ENCODE results near the gene STARD3.

STARD3 gene

DNA sequence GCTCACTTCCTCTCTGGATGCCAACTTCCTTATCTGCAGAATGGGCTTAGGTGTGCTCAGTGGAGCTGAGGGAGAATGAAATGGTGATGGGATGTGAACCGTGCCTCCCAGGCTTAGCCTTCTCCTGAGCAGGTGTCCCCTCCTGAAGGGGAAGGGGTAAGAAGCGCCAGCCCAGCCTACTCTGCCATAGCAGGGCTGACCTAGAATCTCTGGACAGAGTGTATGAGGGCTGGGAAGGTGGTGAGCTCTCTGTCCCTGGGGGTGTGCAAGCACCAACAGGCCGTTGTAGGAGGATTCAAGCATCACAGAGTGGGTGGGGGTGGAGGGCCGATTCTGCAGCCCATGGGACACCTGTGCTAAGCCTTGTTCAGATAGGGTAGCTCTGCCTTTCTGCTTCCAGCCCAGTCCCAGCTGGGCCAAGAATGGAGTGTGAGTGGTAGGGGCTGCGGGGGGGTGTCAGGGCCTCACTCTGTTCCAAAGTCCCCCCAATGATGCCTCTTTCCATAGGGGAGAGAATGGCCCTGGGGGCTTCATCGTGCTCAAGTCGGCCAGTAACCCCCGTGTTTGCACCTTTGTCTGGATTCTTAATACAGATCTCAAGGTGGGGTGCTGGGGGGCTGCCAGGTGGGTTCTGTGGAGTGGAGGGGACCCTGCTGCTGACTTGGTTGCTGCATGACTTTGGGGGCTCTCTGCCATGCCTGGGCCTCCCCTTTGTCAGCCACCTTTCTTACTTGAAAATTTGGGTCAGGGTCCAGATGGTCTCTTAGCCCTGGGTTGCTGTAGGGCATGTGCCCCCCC is 25.0 kb downstream of the STARD3 start:
- no peak for TF ChIP-seq EZH2 (IDR thresholded peaks at IDR 0.05; ENCODE audit: borderline replicate concordance, low read length)
- TF ChIP-seq, protein P1, sequence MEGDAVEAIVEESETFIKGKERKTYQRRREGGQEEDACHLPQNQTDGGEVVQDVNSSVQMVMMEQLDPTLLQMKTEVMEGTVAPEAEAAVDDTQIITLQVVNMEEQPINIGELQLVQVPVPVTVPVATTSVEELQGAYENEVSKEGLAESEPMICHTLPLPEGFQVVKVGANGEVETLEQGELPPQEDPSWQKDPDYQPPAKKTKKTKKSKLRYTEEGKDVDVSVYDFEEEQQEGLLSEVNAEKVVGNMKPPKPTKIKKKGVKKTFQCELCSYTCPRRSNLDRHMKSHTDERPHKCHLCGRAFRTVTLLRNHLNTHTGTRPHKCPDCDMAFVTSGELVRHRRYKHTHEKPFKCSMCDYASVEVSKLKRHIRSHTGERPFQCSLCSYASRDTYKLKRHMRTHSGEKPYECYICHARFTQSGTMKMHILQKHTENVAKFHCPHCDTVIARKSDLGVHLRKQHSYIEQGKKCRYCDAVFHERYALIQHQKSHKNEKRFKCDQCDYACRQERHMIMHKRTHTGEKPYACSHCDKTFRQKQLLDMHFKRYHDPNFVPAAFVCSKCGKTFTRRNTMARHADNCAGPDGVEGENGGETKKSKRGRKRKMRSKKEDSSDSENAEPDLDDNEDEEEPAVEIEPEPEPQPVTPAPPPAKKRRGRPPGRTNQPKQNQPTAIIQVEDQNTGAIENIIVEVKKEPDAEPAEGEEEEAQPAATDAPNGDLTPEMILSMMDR (IDR thresholded peaks at IDR 0.05; ENCODE audit: low read length), result no peak
- Histone ChIP-seq H3F3A (ENCODE audit: insufficient read depth, low read length) (no peaks in the 10 kb centered on the region), H3K4me3 (ENCODE audit: low read depth, low read length, poor library complexity, severe bottlenecking) (no peak overlapping the region), H2AFZ (ENCODE audit: low read length) (no peak overlapping the region), H3K27ac (ENCODE audit: low read depth, low read length, poor library complexity, severe bottlenecking) (no peak overlapping the region), H3K9me2 (ENCODE audit: low read depth, low read length) (no peaks in the 10 kb centered on the region), H3K4me1 (ENCODE audit: insufficient read depth, low read length, severe bottlenecking) (peaks cover 5% of the 10 kb centered on the region), H3K27me3 (ENCODE audit: insufficient read depth, low read length) (peaks cover 9% of the 10 kb centered on the region; the same call in 1 of the 2 replicates), H4K20me1 (ENCODE audit: insufficient read depth, low read length) (no peaks in the 10 kb centered on the region), H3K4me2 (ENCODE audit: low read length) (no peak overlapping the region), H3K9ac (ENCODE audit: low read length) (no peak overlapping the region), H3K9me3 (ENCODE audit: low read length) (no peaks in the 10 kb centered on the region), H3K36me3 (ENCODE audit: insufficient read depth, low read length) (peaks cover 27% of the 10 kb centered on the region; the same call in 1 of the 2 replicates), H3K79me2 (ENCODE audit: insufficient read depth, low read length) (no peaks in the 10 kb centered on the region)

DNA sequence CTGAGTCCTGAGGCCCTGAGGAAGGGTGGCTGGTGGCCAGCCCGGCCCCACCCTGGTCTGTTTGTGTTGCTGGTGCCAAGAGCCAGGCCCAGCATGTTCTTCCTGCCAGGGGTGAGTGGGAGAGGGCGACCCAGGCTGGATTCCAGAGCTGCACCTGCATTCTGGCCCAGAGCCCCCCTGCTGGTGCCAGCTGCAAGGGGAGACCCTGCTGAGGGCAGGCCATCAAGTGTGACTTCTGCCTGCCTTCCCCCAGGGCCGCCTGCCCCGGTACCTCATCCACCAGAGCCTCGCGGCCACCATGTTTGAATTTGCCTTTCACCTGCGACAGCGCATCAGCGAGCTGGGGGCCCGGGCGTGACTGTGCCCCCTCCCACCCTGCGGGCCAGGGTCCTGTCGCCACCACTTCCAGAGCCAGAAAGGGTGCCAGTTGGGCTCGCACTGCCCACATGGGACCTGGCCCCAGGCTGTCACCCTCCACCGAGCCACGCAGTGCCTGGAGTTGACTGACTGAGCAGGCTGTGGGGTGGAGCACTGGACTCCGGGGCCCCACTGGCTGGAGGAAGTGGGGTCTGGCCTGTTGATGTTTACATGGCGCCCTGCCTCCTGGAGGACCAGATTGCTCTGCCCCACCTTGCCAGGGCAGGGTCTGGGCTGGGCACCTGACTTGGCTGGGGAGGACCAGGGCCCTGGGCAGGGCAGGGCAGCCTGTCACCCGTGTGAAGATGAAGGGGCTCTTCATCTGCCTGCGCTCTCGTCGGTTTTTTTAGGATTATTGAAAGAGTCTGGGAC is 25.8 kb downstream of the STARD3 start:
- H3F3A ChIP-seq (ENCODE audit: insufficient read depth, low read length), result no peaks in the 10 kb centered on the region
- H3K4me1 ChIP-seq (ENCODE audit: insufficient read depth, low read length, severe bottlenecking), result peaks cover 7% of the 10 kb centered on the region
- H3K27ac ChIP-seq (ENCODE audit: low read depth, low read length, poor library complexity, severe bottlenecking), result no peak overlapping the region
- peaks cover 27% of the 10 kb centered on the region; the same call in 1 of the 2 replicates for H3K36me3 ChIP-seq (ENCODE audit: insufficient read depth, low read length)
- peaks cover 13% of the 10 kb centered on the region; the same call in 1 of the 2 replicates for H3K27me3 ChIP-seq (ENCODE audit: insufficient read depth, low read length)
- no peaks in the 10 kb centered on the region for H3K9me2 ChIP-seq (ENCODE audit: low read depth, low read length)
- no peaks in the 10 kb centered on the region for H3K9me3 ChIP-seq (ENCODE audit: low read length)
- no peaks in the 10 kb centered on the region for H3K79me2 ChIP-seq (ENCODE audit: insufficient read depth, low read length)
- no peak overlapping the region for H3K4me2 ChIP-seq (ENCODE audit: low read length)
- H4K20me1 ChIP-seq (ENCODE audit: insufficient read depth, low read length), result no peaks in the 10 kb centered on the region
- TF ChIP-seq EZH2 (IDR thresholded peaks at IDR 0.05; ENCODE audit: borderline replicate concordance, low read length), result no peak
- TF ChIP-seq, protein P1 (IDR thresholded peaks at IDR 0.05; ENCODE audit: low read length), result no peak
- no peak overlapping the region for H3K9ac ChIP-seq (ENCODE audit: low read length)
- no peak overlapping the region for H3K4me3 ChIP-seq (ENCODE audit: low read depth, low read length, poor library complexity, severe bottlenecking)
- no peak overlapping the region for H2AFZ ChIP-seq (ENCODE audit: low read length)

DNA sequence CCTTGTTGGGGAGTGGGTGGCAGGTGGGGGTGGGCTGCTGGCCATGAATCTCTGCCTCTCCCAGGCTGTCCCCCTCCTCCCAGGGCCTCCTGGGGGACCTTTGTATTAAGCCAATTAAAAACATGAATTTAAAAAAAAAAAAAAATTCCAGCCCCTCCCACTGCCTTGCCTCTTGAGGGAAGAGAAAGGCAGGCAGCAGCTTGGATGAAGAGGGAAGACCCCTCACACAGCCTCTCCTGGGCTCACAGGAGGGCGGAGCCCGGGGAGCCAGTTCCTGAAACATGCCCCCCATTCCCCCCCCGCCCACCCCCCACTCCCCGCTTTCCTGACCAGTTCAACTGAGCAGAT is 26.4 kb downstream of the STARD3 start:
- Histone ChIP-seq H3K27ac (ENCODE audit: low read depth, low read length, poor library complexity, severe bottlenecking) (no peak overlapping the region), H3K9me3 (ENCODE audit: low read length) (no peaks in the 10 kb centered on the region), H4K20me1 (ENCODE audit: insufficient read depth, low read length) (no peaks in the 10 kb centered on the region), H3K79me2 (ENCODE audit: insufficient read depth, low read length) (no peaks in the 10 kb centered on the region), H2AFZ (ENCODE audit: low read length) (no peak overlapping the region), H3K4me1 (ENCODE audit: insufficient read depth, low read length, severe bottlenecking) (peaks cover 13% of the 10 kb centered on the region), H3F3A (ENCODE audit: insufficient read depth, low read length) (no peaks in the 10 kb centered on the region), H3K27me3 (ENCODE audit: insufficient read depth, low read length) (peaks cover 13% of the 10 kb centered on the region; the same call in 1 of the 2 replicates), H3K9ac (ENCODE audit: low read length) (no peak overlapping the region), H3K36me3 (ENCODE audit: insufficient read depth, low read length) (peaks cover 27% of the 10 kb centered on the region; the same call in 1 of the 2 replicates), H3K4me3 (ENCODE audit: low read depth, low read length, poor library complexity, severe bottlenecking) (no peak overlapping the region), H3K4me2 (ENCODE audit: low read length) (no peak overlapping the region), H3K9me2 (ENCODE audit: low read depth, low read length) (no peaks in the 10 kb centered on the region)
- no peak for TF ChIP-seq EZH2 (IDR thresholded peaks at IDR 0.05; ENCODE audit: borderline replicate concordance, low read length)
- TF ChIP-seq, protein P1 (IDR thresholded peaks at IDR 0.05; ENCODE audit: low read length), result no peak
